Activated gamma-delta T cell treated with Interleukin-2 at 50 U/mL for 16 hours (primary cell): ENCODE results near the gene CIBAR2.
A peak's percentile ranks its signal among the peaks of the same experiment; 100 is the strongest.

Experiments used
- DNase-seq: peaks from one replicate; pipeline ENCODE4 v3.0.0-alpha.2; 2020

CIBAR2 gene

GRCh38 chr16:85100265-85100664 lies 12.0 kb downstream of the CIBAR2 start:
- no peak for DNase-seq

GRCh38 chr16:85098565-85098964 lies 13.7 kb downstream of the CIBAR2 start:
- DNase-seq = no peak

- DNase-seq = no peak
These were observed 15.4 kb downstream of the CIBAR2 start for GRCh38 chr16:85096921-85097320.

- no peak for DNase-seq
These were observed 17.5 kb downstream of the CIBAR2 start for GRCh38 chr16:85094812-85095211.

- DNase-seq = no peak
These were observed 18.0 kb downstream of the CIBAR2 start for GRCh38 chr16:85094176-85094805.

- no peak for DNase-seq
These were observed 18.6 kb downstream of the CIBAR2 start for GRCh38 chr16:85093705-85094104.

- no peak for DNase-seq
These were observed 19.4 kb downstream of the CIBAR2 start for GRCh38 chr16:85092851-85093250.

GRCh38 chr16:85092309-85092708 lies 20.0 kb downstream of the CIBAR2 start:
- no peak for DNase-seq

- no peak for DNase-seq
These were observed 20.8 kb downstream of the CIBAR2 start for GRCh38 chr16:85091522-85091910.

- DNase-seq = no peak
These were observed 21.3 kb downstream of the CIBAR2 start for GRCh38 chr16:85090873-85091521.

- no peak for DNase-seq
These were observed 22.1 kb downstream of the CIBAR2 start for GRCh38 chr16:85090181-85090580.

- no peak for DNase-seq
These were observed 22.7 kb downstream of the CIBAR2 start for GRCh38 chr16:85089525-85089924.

- no peak for DNase-seq
These were observed 23.6 kb downstream of the CIBAR2 start for GRCh38 chr16:85088570-85089199.

- DNase-seq = no peak
These were observed 24.2 kb downstream of the CIBAR2 start for GRCh38 chr16:85087899-85088569.

- DNase-seq = peak; percentile 74
These were observed 25.7 kb downstream of the CIBAR2 start for GRCh38 chr16:85086347-85087291.

GRCh38 chr16:85085721-85086120 lies 26.6 kb downstream of the CIBAR2 start:
- no peak for DNase-seq

GRCh38 chr16:85084841-85085510 lies 27.3 kb downstream of the CIBAR2 start:
- DNase-seq = no peak

GRCh38 chr16:85083051-85083639 lies 29.1 kb downstream of the CIBAR2 start:
- DNase-seq = no peak

GRCh38 chr16:85082173-85083050 lies 29.9 kb downstream of the CIBAR2 start:
- DNase-seq = no peak

- DNase-seq = no peak
These were observed 30.5 kb downstream of the CIBAR2 start for GRCh38 chr16:85081765-85082164.

GRCh38 chr16:85081038-85081437 lies 31.2 kb downstream of the CIBAR2 start:
- DNase-seq = no peak
